CD4-positive, alpha-beta T cell treated with Interleukin-15 for 4 hours (primary cell): ENCODE data around the gene GNPDA1.

Experiments
- DNase-seq: peaks from one replicate; pipeline ENCODE4 v3.0.0-alpha.2; 2020; ENCODE audit warnings: low spot score

Gene GNPDA1

DNA sequence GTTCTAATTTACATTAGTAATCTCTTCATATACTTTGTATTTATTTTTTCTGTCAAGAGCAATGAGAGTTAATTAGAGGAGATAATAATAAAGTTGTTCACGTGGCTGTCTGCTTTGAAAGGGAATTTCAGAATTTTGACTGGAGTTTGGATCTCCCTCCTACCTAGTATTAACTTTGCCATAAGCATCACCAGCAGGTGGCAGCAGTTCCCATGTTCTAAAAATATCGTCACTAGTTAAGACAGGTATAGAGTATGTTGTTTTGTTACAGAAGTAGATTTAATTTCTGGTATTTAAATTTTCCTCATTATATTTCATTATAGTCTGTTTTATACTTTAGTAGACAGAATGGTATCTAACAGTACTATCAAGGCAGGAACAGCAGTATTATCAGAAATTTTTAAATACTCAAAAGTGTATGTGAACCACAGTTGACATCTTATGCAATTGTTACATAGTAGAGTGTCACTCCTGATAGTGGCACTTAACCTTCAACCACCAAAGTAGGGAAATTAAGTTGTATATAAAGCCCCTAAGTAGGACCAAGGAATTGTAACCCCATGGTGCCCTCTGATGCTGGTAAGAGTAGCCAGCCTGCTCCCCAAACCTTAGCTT is 20.4 kb downstream of the GNPDA1 start:
- peak; percentile 81 for DNase-seq

- no peak for DNase-seq
These were observed 23.1 kb downstream of the GNPDA1 start for GRCh38 chr5:141989720-141990119.

DNA sequence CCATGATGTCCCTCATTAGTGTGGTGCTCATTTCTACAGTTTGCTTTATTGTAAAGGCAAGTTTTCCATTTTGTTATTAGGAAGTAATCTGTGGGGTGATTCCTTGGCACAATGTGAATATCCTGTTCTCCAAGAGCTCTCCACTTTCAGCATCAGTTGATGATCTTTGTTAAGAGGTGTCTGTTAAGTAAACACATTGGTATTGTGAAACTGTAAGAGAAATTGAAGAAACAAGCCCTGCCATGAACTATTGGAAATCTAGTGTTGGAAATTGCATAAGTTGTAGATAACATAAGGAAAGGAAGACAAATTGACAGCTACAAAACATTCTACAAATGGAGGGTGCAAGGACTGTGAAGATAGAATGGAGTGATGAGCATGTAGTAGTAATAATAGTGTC is 26.8 kb downstream of the GNPDA1 start:
- no peak for DNase-seq

- DNase-seq, result no peak
These were observed 30.2 kb downstream of the GNPDA1 start for GRCh38 chr5:141982626-141983025.

- DNase-seq, result no peak
These were observed 34.4 kb downstream of the GNPDA1 start for GRCh38 chr5:141978389-141978788.

GRCh38 chr5:141976176-141976575 is 36.7 kb downstream of the GNPDA1 start:
- no peak for DNase-seq

DNA sequence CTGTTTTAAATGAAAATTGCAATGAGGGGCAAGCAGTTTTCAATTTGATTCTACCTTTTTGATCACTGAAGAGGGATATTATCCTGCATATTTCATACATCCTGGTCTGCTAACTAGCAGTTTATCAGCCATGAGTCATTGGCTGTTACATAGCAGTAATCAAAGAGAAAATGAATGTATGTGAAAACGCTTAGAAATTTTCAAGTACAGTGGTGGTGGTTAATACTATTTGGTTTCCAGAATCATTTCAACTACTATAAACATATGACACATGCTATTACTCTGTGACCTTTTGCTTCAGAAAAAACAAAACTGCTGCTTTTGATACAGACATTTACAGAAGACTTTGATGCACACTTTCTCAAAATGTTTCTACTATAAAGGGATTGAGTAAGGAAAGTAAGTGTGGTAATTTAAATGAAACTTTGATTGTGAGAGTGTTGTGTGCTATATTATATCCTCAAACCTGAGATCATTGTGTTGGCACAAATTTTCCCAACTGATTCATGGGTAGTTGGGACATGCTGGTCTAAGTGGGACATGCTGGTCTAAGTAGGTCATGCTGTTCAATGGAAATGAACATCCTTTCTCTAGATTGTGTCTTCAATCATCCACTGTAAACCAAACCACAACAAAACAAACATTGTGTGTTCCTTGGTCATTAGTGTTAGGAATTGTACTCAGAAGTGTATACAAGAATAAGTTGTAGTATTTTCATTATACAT is 38.8 kb downstream of the GNPDA1 start:
- no peak for DNase-seq

GRCh38 chr5:141969783-141970771 is 42.8 kb downstream of the GNPDA1 start:
- DNase-seq, result no peak

- DNase-seq, result peak; percentile 93
These were observed 43.8 kb downstream of the GNPDA1 start, which contains the start of gene RNF14 for GRCh38 chr5:141968914-141969608. RNF14 (plus strand) TSS chr5:141969105; CDS start chr5:141973589, 4,484 bp downstream.

- DNase-seq, result no peak
These were observed 45.9 kb downstream of the GNPDA1 start for GRCh38 chr5:141966963-141967333.

DNA sequence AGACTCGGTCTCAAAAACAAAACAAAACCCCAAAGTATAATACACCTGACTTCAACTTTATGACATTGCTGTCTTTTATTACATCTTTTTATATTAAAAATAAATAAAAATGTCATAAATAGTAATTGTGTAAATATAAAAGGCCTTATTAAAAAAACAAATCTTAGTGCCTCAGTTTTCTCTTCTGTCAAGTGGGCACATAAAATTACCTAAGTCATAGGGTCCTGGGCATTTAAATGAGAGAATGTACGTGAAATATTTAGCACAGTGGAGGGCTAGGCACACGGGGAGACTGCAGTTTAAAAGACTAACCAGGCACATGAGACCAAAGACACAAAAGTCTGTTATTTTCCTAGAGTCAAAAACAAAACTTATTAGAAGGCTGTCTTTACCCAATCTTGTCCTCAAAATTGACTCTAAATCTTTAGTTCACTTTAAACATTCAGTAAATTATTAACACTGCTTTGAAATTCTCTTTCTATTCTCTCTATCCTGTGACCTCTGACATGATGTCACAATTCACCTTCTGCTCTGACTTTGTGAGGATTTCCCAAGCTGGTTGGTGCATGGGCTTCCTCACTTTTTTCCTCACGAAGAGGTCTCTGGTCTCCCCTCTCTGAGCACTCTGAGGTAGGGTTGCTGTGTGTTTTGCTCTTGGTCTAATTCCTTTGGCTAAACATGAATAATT is 46.4 kb downstream of the GNPDA1 start:
- DNase-seq, result no peak

DNA sequence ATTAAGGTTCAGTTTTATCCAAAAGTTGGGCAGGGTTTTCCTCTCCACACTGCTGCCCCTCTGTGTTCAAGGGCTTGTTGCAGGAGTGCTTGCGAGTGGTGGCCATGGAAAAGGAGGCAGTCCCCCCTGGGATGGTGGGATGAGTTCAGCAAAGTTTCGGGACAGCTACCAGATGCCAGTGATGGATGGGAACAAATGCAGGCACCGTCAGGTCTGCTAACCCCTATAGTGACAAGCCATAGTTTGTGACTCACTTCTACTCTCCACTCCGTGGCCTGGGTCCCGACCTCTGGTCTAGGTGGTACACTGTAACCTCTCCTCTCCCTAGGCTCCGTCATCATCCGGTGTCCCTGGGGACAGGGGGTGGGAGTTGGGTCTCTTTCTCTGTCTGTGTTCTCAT is 47.8 kb downstream of the GNPDA1 start:
- no peak for DNase-seq

DNA sequence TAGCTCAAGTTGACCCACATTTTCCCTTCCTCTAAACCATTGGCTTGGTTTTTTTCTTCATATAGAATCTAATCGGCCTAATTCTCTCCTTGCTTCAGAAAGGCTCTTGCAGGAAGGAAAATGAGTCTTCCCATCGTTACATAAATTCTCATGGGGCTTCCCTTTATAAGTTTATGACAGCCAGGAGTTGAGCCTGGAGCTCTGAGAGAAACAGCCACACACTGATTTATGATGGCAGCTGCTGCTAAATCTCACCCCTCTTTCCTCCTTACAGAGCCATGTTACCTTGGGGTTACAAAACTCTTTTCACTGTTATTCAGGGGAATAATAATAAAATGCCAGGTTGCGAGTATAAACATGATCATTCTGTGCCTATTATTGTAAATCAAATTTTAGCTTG is 49.1 kb downstream of the GNPDA1 start:
- no peak for DNase-seq

DNA sequence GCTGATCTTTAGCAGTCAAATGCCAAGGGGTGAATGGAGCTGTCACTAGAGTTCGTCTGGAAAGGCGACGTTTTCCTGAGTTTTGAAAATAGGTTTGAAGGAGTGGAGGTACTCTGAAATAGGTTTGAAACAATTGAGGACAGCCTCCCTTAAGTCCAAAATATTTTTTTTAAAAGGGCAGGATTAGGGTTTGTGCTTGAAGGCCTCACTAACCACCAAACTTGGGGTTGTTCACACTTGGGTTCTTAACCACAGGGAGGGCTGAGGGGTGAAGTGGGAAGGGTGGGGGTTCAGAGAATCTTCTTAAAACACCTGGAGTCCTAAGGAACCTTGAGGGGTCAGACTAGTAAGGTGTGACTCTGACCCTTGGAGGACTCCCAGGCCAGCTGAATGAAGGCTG is 51.4 kb downstream of the GNPDA1 start:
- DNase-seq, result no peak

- DNase-seq, result peak; percentile 92
These were observed 52.1 kb downstream of the GNPDA1 start for GRCh38 chr5:141960449-141961323.

DNA sequence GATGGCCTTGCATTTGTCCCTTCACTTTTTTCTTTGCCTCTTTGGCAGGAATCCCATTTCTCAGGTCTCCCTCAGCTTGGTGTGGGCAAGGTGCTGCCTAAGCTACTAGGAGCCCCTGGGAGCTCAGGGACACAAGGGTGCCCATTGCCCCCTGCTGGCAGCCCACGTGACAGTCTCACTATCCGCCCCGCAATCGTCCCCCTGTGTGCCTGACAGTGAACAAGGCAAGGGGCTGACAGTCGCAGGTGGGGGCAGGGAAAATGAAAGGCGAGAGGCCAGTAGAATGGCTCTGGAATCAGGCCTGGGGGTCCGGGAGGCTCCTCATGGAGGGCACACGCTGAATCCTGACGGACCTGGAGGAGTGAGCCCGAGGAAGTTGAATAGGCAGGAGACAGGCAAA is 52.8 kb downstream of the GNPDA1 start:
- no peak for DNase-seq

DNA sequence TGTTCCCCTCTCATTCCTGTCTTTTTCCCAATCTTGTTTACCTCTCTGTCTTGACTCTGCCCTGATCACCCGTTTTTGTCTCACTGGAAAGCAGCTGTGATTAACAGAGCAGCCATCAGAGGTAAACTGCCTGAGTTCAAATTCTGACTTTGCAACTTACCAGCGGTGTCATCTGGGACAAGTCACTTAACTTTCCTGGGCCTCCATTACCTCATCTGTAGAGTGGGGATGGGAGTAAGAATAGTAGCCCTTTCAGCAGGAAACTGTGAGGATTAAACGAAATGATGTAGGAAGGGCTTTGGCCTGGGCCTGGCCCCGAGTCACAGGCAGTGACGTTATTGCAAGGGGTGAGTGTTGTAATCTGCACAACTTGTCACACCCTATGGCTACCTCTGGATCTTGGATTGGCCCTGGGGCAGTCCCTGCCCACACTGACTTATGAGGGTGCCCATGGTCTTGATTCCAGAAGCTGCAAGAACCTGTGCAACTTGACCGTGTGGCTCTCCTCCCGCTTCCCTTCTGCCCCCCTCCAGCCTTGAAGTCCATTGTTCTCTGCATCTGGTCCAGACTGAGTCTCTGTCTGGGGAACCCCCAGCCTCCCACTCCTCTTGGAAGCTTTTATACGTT is 54.2 kb downstream of the GNPDA1 start:
- DNase-seq, result no peak

DNA sequence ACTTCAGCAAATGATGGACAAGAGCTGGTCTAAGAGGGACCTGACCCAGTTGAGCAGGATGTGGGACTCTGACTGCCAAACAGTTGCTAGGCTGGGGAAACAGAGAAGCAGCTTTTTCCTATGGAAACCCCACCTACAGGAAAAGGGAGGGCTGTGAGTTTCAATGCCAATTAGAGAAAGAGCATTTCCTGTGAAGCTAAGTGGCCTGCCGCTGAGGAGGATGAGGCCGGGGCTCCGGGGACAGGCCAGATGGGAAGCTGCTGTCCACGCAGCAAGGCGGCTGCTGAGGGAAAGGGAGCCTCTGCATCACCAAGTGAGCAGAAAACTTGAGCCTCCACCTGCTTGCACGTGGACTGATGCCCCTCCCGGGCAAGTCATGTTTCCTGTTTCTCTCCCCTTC is 54.7 kb downstream of the GNPDA1 start, which contains the start of gene PCDH12:
Gene PCDH12, minus strand, starts transcription at position 90 of the 400 bp plus-strand sequence. CDS start 351 bp downstream, outside the sequence.
- DNase-seq, result no peak

DNA sequence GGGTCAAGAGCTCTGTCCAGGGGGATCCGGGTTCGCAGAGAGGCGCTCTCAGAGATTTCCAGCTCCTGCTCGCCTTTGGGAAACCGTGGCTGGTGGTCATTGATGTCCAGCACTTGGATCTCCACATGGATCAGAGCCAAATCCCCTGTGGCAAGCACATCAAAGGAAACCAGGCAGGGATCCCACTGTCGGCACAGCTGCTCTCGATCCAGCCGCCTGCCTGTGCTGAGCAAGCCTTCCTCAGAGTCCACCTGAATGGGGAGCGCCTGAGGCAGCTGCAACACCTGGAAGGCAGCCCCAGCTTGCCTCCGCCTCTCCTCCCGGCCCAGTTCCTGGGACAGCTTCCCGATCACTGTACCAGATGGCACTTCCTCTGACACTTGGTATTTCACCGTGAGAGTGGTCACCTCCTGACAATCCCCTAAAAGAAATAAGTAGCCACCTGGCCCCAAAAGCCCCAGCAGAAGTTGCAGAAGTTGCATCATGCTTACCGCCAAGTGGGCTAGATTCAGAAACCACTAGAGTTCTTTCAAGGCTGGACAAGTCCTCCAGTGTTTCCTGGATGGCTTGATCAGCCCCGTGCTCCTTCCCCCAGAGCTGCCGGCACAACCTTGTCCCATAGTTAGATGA is 55.3 kb downstream of the GNPDA1 start:
- DNase-seq, result no peak
